Skin epidermis (tissue), 12 donors: ENCODE measurements around the gene PATL2.
A peak's percentile ranks its signal among the peaks of the same experiment; 100 is the strongest.
"Not testable (repeated sequence)": the region's sequence is repeated elsewhere in the genome, so short reads cannot be mapped to it uniquely, and the experiment has no call there.

Experiments
- H3K27ac ChIP-seq, 21 experiments: fragments of 200-600 bp; sonication (generic) in 11 of 21; one replicate each; pipeline ENCODE4 v1.5.0; 2020; ENCODE audit warnings: mild to moderate bottlenecking in 3 of 21, inconsistent platforms in 2 of 21, moderate library complexity in 2 of 21
- H3K4me3 ChIP-seq, 7 experiments: fragments of 200-600 bp; sonication (generic) in 2 of 7; one replicate each; pipeline ENCODE4 v1.5.0; 2020; ENCODE audit warnings: inconsistent platforms in 2 of 7, mild to moderate bottlenecking in 2 of 7, moderate library complexity in 1 of 7

The PATL2 gene

GRCh38 chr15:44698641-44699040, 12.5 kb downstream of the PATL2 start:
- Histone ChIP-seq H3K27ac (no peak overlapping the region), H3K4me3 (no peak overlapping the region)

GRCh38 chr15:44697014-44697413, 14.1 kb downstream of the PATL2 start:
- H3K27ac ChIP-seq: no peak overlapping the region
- no peak overlapping the region for H3K4me3 ChIP-seq

GRCh38 chr15:44695294-44695693, 15.8 kb downstream of the PATL2 start:
- Histone ChIP-seq H3K4me3 (no peak overlapping the region), H3K27ac (no peak overlapping the region)

GRCh38 chr15:44694416-44694815, 16.7 kb downstream of the PATL2 start:
- Histone ChIP-seq H3K27ac (no peak overlapping the region), H3K4me3 (no peak overlapping the region)

GRCh38 chr15:44692659-44693058, 18.5 kb downstream of the PATL2 start:
- Histone ChIP-seq H3K27ac (no peak overlapping the region), H3K4me3 (no peak overlapping the region)

GRCh38 chr15:44690245-44690644, 20.9 kb downstream of the PATL2 start:
- H3K4me3 ChIP-seq, H3K27ac ChIP-seq: not testable (repeated sequence)

- not testable (repeated sequence) for H3K27ac ChIP-seq, H3K4me3 ChIP-seq
Measured at GRCh38 chr15:44689318-44689717, 21.8 kb downstream of the PATL2 start.

- H3K27ac ChIP-seq: peak overlapping the region in 19 of 21 experiments; percentile 1 to 90 (median 62)
- H3K4me3 ChIP-seq: peak overlapping the region in 1 of 7 experiments; percentile 11
Measured at GRCh38 chr15:44682809-44683682, 28.1 kb downstream of the PATL2 start.

GRCh38 chr15:44682211-44682610, 28.9 kb downstream of the PATL2 start:
- H3K27ac ChIP-seq: peak overlapping the region in 7 of 21 experiments; percentile 55 to 90 (median 74)
- no peak overlapping the region for H3K4me3 ChIP-seq

- Histone ChIP-seq H3K27ac (peak overlapping the region in 11 of 21 experiments; percentile 11 to 86 (median 63)), H3K4me3 (no peak overlapping the region)
Measured at GRCh38 chr15:44676676-44677075, 34.4 kb downstream of the PATL2 start.

GRCh38 chr15:44675911-44676310, 35.2 kb downstream of the PATL2 start:
- H3K27ac ChIP-seq: peak overlapping the region in 7 of 21 experiments; percentile 22 to 86 (median 60)

GRCh38 chr15:44673639-44674038, 37.5 kb downstream of the PATL2 start:
- Histone ChIP-seq H3K27ac (no peak overlapping the region), H3K4me3 (no peak overlapping the region)

More at GRCh38 chr15:44675911-44676310, 35.2 kb downstream of the PATL2 start:
- no peak overlapping the region for H3K4me3 ChIP-seq

- peak overlapping the region in 2 of 21 experiments; percentile 37 to 47 for H3K27ac ChIP-seq
- H3K4me3 ChIP-seq: no peak overlapping the region
Measured at GRCh38 chr15:44670087-44670950, 40.8 kb downstream of the PATL2 start.

GRCh38 chr15:44668921-44669320, 42.2 kb downstream of the PATL2 start:
- Histone ChIP-seq H3K4me3 (no peak overlapping the region), H3K27ac (peak overlapping the region in 4 of 21 experiments; percentile 11 to 47 (median 22))

- no peak overlapping the region for H3K4me3 ChIP-seq
Measured at GRCh38 chr15:44667039-44667360, 44.1 kb downstream of the PATL2 start.

GRCh38 chr15:44666210-44667038, 44.7 kb downstream of the PATL2 start:
- Histone ChIP-seq H3K4me3 (no peak overlapping the region), H3K27ac (peak overlapping the region in 9 of 21 experiments; percentile 4 to 82 (median 24))

More at GRCh38 chr15:44667039-44667360, 44.1 kb downstream of the PATL2 start:
- peak overlapping the region in 8 of 21 experiments; percentile 4 to 82 (median 26) for H3K27ac ChIP-seq

GRCh38 chr15:44663410-44664308, 47.5 kb downstream of the PATL2 start, which contains the start of gene SPG11:
TSS of gene SPG11 (minus strand) at chr15:44663662. CDS start at chr15:44663647, 15 bp downstream.
- Histone ChIP-seq H3K4me3 (peak within 1 kb of the TSS; percentile 74 to 99 (median 94)), H3K27ac (peak within 1 kb of the TSS; percentile 90 to 100 (median 97))
